ENCODE data around the gene VPS45. TPM values are rescaled to one million over a fixed set of nuclear protein-coding genes. Genes with fewer than 3 reads are reported as not detected.
A peak's percentile ranks its signal among the peaks of the same experiment; 100 is the strongest.
"Not testable (repeated sequence)": the region's sequence is repeated elsewhere in the genome, so short reads cannot be mapped to it uniquely, and the experiment has no call there.

Gene VPS45, protein sequence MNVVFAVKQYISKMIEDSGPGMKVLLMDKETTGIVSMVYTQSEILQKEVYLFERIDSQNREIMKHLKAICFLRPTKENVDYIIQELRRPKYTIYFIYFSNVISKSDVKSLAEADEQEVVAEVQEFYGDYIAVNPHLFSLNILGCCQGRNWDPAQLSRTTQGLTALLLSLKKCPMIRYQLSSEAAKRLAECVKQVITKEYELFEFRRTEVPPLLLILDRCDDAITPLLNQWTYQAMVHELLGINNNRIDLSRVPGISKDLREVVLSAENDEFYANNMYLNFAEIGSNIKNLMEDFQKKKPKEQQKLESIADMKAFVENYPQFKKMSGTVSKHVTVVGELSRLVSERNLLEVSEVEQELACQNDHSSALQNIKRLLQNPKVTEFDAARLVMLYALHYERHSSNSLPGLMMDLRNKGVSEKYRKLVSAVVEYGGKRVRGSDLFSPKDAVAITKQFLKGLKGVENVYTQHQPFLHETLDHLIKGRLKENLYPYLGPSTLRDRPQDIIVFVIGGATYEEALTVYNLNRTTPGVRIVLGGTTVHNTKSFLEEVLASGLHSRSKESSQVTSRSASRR
- polyA plus RNA-seq (2013, experiment 1 of 2; ENCODE audit: insufficient read length), result 29.6 TPM
- polyA plus RNA-seq (2013, experiment 2 of 2; ENCODE audit: insufficient read length), result 26.2 TPM

DNA sequence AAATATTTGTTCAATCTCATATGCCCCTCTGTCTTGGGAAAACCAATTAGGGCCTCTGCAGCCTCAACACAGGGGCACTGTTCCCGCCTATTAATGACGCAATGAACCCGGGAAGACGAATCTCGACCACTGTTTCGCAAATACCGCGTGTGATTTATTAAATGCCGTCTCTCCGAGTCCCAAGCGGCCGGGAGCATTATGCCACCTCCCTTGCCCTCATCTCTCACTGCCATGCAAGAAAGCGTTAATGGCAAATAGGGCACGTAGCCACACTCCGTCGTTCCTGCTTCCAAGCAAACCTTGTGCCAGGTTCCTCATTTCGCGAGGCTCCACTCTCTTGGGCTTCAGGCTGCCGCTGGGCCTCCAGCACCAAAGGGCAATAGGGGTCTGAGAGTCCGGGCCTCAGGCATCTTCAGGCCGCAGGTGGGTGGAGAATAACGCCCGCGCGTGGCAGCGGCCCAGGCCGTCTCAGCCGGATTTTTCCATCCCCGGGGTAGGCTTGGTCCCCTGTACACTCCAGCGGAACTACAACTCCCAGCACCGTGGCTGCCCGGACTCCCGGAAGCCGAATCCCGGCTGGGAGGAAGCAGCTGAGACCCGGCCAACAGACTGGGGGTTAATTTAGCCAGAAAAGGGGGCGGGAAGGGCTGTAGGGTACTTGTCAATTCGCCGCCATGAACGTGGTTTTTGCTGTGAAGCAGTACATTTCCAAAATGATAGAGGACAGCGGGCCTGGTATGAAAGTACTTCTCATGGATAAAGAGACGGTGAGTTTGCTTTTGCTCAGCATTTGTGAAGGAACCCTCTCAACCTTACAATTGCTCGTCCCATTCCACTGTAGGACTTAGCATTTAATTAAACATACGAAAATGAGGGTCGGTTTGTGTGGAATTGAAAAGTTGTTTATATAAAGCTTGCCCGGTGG lies at the start of gene VPS45:
Gene VPS45 (plus strand): TSS at position 593 of the 925 bp plus-strand sequence. CDS start 82 bp downstream, at position 675.
- DNase-seq, result peak; percentile 92

DNA sequence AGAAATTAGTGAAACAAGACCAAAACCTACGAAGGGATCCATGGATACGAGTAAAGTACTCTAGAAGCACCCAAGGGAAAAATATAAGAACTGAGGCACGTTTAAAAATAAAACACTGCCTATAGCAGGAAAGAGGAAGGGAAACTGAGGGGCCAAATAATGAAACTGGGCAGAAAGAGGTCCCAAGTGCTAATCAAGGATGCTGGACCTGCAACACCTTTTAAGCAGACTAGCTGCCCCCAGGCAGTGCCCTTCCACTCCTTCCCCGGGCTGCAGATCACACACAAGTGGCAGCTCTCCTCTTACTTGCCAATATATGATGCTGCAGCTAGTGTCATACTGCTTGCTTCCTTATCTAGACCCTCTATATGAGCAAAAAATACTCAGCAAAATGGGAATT lies 49.4 kb upstream of the VPS45 start:
- no peak for DNase-seq

DNA sequence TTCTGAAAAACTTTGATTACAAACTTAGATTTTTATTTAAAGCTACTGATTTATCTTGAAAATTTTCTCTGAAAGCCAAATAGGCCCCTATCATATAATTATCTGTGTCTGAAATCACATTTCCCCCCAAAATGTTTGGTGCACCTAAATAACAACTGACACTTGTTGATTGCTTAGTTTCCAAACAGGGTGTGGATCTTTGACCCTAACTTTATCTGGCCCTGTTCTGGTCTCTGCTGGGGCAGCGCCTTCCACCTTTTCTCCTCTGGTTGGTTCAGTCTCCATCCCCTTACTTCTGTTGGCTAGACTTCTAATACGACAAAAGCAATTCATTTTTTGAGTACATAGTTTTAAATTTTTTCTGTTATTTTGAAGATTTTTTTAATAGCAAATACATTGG lies 46.9 kb upstream of the VPS45 start:
- DNase-seq, result no peak

DNA sequence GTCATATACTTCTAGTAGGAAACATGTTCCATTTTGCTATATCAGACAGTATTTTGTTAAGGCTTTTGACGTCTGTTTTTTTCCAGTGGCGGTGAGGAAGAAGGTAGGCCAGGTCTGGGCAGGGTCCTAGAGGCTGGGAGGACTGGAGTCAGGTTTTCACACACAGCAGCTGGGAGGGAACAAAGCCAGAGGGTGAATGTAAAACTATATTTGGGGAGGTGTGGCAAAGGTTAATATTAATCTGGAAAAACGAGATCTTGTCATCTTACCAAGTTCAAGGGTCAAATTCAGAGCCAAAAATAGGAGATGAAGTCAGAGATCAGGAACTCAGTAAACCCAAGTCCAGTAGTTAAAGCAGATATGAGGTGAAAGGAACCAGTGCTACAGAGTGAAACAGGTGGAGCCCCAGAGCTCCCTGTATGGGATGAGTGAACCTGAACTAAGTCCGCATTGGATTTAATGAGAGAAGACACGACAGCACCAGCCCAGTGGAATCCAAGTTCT lies 46.3 kb upstream of the VPS45 start:
- peak; percentile 30 for DNase-seq

DNA sequence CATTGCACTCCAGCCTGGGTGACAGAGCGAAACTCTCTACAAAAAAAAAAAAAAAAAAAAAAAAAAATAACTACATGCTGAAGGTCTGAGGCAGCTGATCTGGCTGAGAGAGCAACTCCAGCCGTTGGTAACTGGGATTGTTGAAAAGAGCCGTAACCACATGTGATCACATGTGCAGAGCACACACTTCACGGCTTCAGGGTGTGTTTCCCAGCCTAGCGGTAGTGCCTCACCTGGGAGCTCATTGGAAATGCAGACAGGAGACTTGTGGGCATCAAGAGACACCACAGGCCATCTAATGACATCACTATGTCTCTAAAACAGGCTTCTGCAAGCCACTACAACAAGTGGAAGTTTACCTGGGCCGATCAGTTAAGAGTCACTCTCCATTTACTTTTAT lies 45.2 kb upstream of the VPS45 start:
- DNase-seq, result no peak

DNA sequence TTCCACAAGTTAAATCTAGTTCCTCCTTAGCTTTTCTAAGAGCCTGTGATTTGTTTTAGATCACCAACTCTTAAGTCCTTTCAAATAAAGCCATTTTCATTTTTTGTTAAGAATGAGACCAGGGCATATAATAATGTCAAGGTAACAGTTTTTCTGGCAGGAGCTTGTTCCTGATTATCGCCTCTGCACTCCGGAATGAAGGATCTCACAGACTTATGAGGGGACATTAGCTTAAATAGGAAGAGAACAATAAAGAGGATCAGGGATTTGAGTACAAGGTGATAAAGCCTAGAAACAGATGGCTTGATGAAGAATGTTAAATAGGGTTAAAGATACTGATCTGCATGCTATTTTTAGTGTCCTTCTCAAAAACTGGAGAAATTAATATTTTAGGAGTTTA lies 43.4 kb upstream of the VPS45 start:
- no peak for DNase-seq

DNA sequence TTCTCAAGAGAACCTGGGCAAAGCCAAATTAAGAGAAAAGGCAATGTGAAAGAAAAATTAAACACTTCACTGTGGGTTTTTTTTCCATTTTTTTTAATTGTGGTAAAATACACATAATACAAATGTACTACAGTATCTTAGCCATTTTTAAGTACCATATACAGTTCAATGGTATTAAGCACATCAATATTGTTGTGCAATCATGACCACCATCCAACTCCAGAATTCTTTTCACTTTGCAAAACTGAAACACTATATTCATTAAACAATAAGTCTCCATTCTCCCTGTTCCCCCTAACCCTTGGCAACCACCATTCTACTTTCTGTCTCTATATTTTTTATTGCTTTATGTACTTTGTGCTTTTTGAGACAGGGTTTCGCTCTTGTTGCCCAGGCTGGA lies 39.3 kb upstream of the VPS45 start:
- DNase-seq, result no peak

DNA sequence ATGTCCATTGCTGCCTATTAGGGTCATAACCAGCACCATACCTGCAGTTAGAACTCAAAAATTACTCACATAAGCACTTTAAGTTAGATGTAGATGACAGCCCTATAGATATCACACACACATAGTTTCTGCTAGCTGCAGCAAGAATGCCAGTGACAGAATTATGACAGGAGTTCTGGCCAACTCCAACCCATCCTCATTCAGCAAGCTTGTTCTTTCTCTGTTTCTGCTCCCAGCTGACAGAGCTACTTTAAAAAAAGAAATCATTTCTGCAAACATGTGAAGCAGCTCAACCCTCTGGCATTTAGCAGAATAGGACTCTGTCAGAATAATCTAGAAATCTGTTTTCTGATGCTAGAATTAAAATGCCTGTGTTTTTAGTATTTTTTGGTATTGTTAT lies 33.2 kb upstream of the VPS45 start:
- DNase-seq, result no peak

DNA sequence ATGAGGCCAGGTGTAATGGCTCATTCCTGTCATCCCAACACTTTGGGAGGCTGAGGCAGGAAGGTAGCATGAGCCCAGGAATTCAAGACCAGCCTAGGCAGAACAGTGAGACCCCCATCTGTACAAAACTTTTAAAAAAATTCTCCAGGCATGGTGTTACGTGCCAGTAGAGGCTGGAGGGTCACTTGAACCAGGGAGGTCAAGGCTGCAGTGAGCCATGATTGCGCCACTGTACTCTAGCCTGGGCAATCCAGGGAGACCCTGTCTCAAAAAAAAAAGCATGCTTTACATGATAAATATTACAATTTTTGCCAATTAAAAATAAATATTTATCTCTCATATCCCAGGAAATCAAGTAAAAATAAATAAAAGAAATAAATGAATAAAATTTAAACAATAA lies 17.6 kb upstream of the VPS45 start:
- no peak for DNase-seq

DNA sequence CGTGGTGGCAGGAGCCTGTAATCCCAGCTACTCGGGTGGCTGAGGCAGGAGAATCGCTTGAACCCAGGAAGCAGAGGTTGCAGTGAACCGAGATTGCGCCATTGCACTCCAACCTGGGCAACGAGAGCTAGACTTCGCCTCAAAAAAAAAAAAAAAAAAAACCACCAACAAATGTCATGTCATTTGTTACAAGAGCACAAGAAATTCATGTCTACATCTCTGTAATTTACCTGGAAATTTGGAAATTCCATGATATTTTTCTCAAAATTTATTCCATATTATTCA lies 16.5 kb upstream of the VPS45 start:
- no peak for DNase-seq

DNA sequence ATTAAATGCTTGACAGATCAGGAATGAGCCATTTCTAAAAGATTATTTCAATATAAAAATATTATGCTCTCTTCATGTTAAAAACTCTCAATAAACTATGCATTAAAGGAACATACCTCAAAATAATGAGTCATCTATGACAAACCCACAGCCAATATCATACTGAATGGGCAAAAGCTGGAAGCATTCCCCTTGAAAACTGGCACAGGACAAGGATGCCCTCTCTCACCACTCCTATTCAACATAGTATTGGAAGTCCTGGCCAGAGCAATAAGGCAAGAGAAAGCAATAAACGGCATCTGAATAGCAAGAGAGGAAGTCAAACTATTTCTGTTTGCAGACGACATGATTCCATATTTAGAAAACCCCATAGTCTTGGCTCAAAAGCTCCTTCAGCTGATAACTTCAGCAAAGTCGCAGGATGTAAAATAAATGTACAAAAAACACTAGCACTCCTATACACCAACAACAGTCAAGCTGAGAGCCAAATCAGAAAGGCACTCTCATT lies 15.6 kb upstream of the VPS45 start:
- not testable (repeated sequence) for DNase-seq

DNA sequence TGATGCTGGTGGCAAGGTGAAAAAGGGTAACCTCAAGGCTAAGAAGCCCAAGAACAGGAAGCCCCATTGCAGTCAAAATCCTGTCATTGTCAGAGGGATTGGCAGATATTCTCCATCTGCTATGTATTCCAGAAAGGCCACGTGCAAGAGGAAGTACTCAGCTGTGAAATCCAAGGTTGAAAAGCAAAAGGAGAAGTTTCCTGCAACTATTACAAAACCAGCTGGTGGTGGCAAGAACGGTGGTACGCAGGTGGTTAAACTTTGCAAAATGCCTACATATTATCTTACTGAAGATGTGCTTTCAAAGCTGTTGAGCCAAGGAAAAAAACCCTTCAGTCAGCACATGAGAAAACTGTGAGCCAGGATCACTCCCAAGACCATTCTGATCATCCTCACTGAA lies 13.7 kb upstream of the VPS45 start:
- DNase-seq, result no peak

DNA sequence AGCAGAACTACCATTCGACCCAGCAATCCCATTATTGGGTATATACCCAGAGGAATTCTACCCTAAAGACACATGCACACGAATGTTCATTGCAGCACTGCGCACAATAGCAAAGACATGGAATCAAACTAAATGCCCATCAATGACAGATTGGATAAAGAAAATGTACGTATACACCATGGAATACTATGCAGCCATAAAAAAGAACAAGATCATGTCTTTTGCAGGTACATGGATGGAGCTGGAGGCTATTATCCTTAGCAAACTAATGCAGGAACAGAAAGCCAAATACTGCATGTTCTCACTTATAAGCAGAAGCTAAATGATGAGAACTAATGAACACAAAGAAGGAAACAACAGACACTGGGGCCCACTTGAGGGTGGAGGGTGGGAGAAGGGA lies 12.1 kb upstream of the VPS45 start:
- DNase-seq, result not testable (repeated sequence)

DNA sequence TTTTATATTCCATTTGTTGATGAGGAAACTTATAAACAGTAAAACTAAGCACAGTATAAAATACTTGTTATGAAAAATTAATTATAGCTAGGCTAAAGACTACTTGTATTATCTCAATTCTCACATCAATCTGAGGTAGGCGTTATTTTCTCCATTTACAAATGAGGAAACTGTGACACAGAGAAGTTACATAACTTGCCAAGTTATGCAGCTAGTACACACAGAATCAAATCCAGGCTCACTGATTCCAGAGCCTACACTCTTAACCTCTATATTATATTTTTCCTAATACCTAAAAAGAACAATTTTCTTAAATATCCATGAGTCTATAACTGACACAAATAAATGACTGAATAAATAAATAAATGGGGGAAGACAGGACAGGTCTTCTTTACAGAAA lies 11.2 kb upstream of the VPS45 start:
- no peak for DNase-seq

DNA sequence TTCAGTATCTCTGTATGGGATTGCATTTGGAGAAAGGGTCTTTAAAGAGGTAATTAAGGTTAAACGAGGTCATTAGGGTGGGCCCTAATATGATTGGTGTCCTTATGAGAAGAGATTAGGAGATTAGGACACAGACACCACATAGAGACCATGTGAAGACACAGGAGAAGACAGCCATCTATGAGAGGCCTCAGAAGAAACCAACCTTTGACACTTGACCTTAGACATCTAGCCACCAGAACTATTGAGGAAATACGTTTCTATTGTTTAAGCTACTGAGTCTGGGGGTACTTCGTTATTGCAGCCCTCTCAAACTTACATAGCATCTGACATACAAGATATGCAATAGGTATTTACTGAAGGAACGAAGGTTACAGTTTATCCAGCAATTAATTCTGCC lies 7.3 kb upstream of the VPS45 start:
- DNase-seq, result no peak

DNA sequence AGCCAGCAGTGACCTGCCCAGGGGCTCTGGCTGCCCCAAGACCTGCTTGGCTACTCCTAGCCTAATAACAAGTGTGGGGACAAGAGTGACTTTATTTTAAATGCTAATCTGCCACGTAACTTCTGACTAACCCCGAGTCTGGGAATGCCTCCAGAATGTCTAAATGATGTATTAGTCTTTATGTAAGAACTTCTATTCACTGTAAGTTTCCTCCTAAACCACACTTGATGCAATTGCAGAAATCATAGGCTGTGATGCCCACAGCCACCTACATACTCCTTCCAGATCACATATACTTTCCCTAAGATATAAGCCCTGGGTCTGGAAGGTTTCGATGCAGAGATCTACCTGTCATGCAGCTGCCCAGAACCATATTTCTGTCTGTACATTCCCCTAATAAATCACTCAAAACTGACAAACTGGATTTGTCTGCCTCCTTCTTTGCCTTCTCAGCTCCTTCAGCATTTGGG lies 5.9 kb upstream of the VPS45 start:
- DNase-seq, result peak; percentile 76

DNA sequence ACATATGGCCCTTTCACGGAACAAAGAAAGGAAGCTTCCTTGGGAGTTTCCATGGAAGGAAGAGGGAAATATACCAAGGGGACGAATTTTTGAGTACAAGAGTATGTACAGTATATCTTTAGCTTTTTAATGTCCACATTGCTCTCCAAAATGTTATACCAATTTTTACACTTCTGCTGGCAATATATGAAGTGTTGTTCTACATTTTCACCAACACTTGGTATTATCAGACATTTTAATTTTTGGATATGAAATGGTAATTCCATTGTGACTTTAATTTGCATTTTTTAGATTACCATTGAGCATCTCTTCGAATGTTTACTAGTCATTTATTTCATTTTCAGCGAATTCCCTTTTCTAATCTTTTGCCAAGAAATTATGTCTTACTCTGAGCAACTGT lies 5.5 kb upstream of the VPS45 start:
- DNase-seq, result no peak

DNA sequence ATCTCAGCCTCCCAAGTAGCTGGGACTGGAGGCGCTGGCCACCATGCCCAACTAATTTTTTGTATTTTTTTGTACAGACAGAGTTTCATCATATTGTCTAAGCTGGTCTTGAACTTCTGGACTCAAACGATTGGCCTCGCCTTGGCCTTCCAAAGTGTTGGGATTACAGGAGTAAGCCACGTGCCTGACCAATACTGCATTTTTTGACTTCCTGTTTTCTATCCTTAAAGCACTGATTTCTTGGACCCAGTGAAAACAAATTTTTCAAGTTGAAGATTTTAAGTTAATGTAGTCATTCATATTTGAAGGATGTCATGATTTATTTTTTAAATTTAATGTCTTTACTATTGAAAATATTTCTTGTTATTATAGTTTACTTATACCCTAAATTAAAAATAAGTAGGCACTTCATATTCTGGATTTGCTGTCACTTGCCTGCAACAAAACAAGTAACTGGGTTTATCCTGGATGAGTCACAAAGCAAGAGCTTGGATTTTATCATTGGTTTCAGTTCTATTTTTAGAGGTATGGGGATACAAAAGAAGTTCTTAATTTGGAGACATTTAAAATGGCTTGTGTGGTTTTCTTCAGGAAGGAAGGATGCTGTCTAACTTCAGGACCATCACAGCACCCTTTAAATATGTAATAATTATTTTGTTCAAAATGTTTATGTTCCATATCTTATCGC lies 2.2 kb upstream of the VPS45 start:
- peak; percentile 64 for DNase-seq

DNA sequence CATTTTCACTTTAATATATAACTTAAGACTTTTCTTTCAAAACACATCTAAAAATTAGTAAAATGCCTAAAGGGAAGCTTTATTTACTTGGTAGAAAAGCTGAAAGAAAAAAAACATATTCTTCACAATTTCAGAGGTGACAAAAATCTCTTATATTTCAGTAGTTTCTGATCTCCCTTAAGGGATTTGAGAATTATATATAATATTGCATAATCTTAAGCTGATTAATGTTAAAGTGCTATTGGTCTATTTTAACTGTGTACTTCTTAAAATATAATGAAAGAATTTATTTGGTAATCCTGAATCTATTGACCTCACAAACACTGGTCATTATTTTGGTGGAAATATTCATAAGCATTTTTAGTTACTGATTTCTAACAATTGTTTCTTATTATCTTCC lies 1.2 kb upstream of the VPS45 start:
- DNase-seq, result no peak

DNA sequence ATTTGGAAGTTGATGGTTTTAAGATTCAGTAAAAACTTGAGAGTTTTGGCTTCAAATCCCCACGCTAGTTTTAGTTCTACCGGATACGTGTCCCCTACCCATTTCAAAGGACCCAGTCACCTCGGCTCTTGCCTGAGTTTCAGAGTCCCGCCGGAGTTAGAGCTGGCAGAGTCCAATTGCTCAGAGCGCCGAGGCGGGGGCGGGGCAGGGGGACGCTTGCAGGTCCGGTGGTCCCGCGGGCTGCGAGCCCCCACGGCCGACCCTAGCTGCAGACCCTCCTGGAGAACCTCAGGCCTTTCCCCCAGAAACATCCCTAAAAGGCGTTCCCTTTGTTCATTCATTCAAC lies 765 bp upstream of the VPS45 start:
- DNase-seq, result no peak

DNA sequence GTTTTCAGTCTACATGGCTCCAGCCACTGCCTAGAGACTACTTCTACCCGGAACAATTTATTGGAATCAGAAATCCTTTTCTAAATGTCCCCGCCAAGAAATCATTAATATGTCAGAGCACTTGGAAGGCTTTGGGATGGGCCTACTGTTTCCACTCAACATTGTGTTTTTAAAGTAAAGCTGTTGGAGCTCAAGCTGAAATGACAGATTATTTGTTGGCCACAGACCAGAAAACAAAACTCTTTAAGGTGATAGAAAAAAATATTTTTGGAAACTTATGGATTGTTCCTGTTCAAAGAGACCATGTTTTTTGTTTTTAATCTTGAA lies 496 bp downstream of the VPS45 start:
- DNase-seq, result no peak

DNA sequence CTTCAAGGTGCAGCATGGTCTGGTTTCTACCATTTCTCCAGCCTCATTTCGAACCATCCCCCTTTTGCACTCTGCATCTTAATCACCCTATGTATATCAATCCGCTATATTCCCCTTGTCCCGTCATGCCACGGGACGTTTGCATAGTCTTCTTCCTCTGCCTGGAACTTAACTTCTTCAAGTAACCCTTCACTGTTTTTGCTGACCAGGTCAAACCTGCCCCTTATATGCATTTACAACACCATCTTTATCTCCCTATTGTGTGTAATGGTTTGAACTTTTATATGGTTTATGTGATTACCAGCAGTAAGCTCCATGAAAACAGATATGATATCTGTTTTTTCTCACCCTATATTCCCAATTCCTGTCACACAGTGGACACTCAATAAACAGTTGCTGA lies 2.3 kb downstream of the VPS45 start:
- DNase-seq, result no peak

DNA sequence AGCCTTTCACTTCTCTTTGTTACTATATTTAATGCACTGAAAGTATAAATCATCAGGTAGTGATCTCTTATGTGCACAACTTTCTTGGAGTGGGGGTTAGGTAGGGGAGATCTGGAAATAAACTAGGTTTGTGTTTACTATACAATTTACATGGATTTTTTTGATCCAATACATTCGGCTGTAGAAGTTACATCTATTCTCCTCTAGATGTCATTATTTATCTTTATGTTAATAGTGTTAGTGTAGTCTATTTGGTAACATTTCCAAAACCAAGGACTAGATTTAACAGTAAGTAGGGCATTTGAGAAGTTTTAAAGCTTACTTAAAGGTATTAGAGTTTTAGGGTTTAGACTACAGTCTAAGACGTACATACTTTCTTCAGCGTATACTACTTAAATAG lies 5.4 kb downstream of the VPS45 start:
- peak; percentile 34 for DNase-seq

All from fibroblast of skin of back (primary cell).